WTC11 (cell line): ENCODE data around the gene DTX2. TPM values are rescaled to one million over a fixed set of nuclear protein-coding genes. Genes with fewer than 3 reads are reported as not detected.
"Not testable (repeated sequence)": the region's sequence is repeated elsewhere in the genome, so short reads cannot be mapped to it uniquely, and the experiment has no call there.

Source experiments
- ATAC-seq: fragments of 200-7000 bp; cut with Tn5 transposase; 2 replicates; pipeline ENCODE4 v1.10.0; 2021; ENCODE audit warnings: mild to moderate bottlenecking, moderate library complexity
- CTCF ChIA-PET: fragments of 300-600 bp; sonication (Branson Sonifier 250); formaldehyde crosslinking; loops from one replicate; lab custom pipeline; 2021; ENCODE audit warnings: antibody characterized with exemption; lab: Charles Lee
- POLR2A ChIA-PET: fragments of 350-600 bp; sonication (Branson Sonifier 250); formaldehyde crosslinking; loops from one replicate; lab custom pipeline; 2021; ENCODE audit warnings: antibody characterized with exemption; lab: Charles Lee
- DNase-seq: peaks from one replicate; pipeline ENCODE4 v3.0.0; 2021; ENCODE audit warnings: low spot score
- H3K27ac Mint-ChIP-seq: 2 replicates; pipeline ENCODE4 v1.8.0; 2021; ENCODE audit warnings: mixed read lengths
- H3K27me3 Mint-ChIP-seq: 2 replicates; pipeline ENCODE4 v1.8.0; 2021; ENCODE audit warnings: low read depth, mild to moderate bottlenecking, moderate library complexity, mixed read lengths
- H3K36me3 Mint-ChIP-seq: 2 replicates; pipeline ENCODE4 v1.8.0; 2021; ENCODE audit warnings: mixed read lengths
- H3K4me1 Mint-ChIP-seq: 2 replicates; pipeline ENCODE4 v1.8.0; 2022; ENCODE audit warnings: mixed read lengths
- H3K4me3 Mint-ChIP-seq: 2 replicates; pipeline ENCODE4 v1.8.0; 2021; ENCODE audit warnings: mild to moderate bottlenecking, moderate library complexity, mixed read lengths
- H3K9me3 Mint-ChIP-seq: 2 replicates; pipeline ENCODE4 v1.8.0; 2021; ENCODE audit warnings: mixed read lengths
- CTCF ChIP-seq: fragments of 200-600 bp; IDR thresholded peaks from 2 replicates; pipeline ENCODE4 v1.8.0; 2022; ENCODE audit warnings: antibody characterized with exemption
- ELF4 ChIP-seq: sonication (generic); formaldehyde crosslinking; IDR thresholded peaks from 2 replicates; pipeline ENCODE4 v1.8.1; 2022; ENCODE audit warnings: low read depth, mild to moderate bottlenecking, moderate library complexity, missing genetic modification reagents
- ERG ChIP-seq: fragments of 250-450 bp; sonication (Bioruptor Pico); IDR thresholded peaks from 2 replicates; pipeline ENCODE4 v1.8.0; 2021; ENCODE audit warnings: mild to moderate bottlenecking
- FOXP4 ChIP-seq: sonication (generic); formaldehyde crosslinking; IDR thresholded peaks from 2 replicates; pipeline ENCODE4 v1.8.0; 2022; ENCODE audit warnings: mild to moderate bottlenecking, missing genetic modification reagents
- JAZF1 ChIP-seq: fragments of 250-450 bp; sonication (Bioruptor Pico); IDR thresholded peaks from 2 replicates; pipeline ENCODE4 v1.9.0; 2021; ENCODE audit warnings: moderate library complexity, mild to moderate bottlenecking, inconsistent platforms
- KAT7 ChIP-seq: sonication (generic); formaldehyde crosslinking; IDR thresholded peaks from 2 replicates; pipeline ENCODE4 v1.8.1; 2023; ENCODE audit warnings: missing genetic modification reagents, mild to moderate bottlenecking, borderline replicate concordance
- RORB ChIP-seq: fragments of 250-450 bp; sonication (Bioruptor Pico); IDR thresholded peaks from 2 replicates; pipeline ENCODE4 v1.9.0; 2021; ENCODE audit warnings: mild to moderate bottlenecking
- SMAD3 ChIP-seq: sonication (generic); formaldehyde crosslinking; IDR thresholded peaks from 2 replicates; pipeline ENCODE4 v1.8.0; 2022; ENCODE audit warnings: missing genetic modification reagents, mild to moderate bottlenecking, borderline replicate concordance
- ZMAT4 ChIP-seq: fragments of 250-450 bp; sonication (Bioruptor Pico); IDR thresholded peaks from 2 replicates; pipeline ENCODE4 v1.9.0; 2021; ENCODE audit warnings: mild to moderate bottlenecking
- ZNF121 ChIP-seq: sonication (generic); formaldehyde crosslinking; IDR thresholded peaks from 2 replicates; pipeline ENCODE4 v1.8.0; 2023; ENCODE audit warnings: missing genetic modification reagents
- ZNF423 ChIP-seq: fragments of 250-450 bp; sonication (Bioruptor Pico); IDR thresholded peaks from 2 replicates; pipeline ENCODE4 v2.1.2; 2022; ENCODE audit warnings: mild to moderate bottlenecking, moderate library complexity
- total RNA-seq: library from RNA; stranded (reverse); gene quantifications from 3 replicates; pipeline ENCODE4 v1.2.3, GENCODE V29; 2021
- TF ChIP-seq, protein P1 (sequence below): sonication (generic); formaldehyde crosslinking; IDR thresholded peaks from 2 replicates; pipeline ENCODE4 v1.8.1; 2023; ENCODE audit warnings: mild to moderate bottlenecking, missing genetic modification reagents
- TF ChIP-seq, protein P2 (sequence below): fragments of 250-450 bp; sonication (Bioruptor Pico); IDR thresholded peaks from 2 replicates; pipeline ENCODE4 v1.9.0; 2021; ENCODE audit warnings: mild to moderate bottlenecking, borderline replicate concordance

Gene DTX2
- total RNA-seq, 1 experiment from 2014 or later: 79.2 TPM

DNA sequence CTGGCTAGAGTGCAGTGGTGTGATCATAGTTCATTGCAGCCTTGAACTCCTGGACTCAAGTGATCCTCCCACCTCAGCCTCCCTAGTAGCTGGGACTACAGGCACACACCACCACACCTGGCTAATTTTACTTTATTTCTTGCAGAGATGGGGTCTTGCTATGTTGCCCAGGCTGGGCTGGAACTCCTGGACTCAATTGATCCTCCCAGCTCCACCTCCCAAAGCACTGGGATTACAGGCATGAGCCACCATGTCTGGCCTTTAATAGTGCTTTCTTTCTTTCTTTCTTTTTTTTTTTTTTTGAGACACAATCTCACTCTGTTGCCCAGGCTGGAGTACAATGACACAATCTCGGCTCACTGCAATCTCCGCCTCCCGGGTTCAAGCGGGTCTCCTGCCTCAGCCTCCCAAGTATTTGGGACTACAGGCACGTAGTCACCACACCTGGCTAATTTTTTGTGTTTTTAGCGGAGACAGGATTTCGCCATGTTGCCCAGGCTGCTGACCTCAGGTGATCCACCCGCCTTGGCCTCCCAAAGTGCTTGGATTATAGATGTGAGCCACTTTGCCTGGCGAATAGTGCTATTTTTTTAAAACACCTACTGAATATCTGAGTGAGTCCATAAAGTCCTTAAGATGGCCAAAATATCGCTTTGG, 43.7 kb upstream of the DTX2 start:
- CTCF ChIA-PET, POLR2A ChIA-PET, DNase-seq, H3K27ac Mint-ChIP-seq, H3K4me1 Mint-ChIP-seq, H3K9me3 Mint-ChIP-seq, ATAC-seq, H3K27me3 Mint-ChIP-seq, H3K36me3 Mint-ChIP-seq, H3K4me3 Mint-ChIP-seq: not testable (repeated sequence)
- peak; percentile 90 for TF ChIP-seq ZNF121

DNA sequence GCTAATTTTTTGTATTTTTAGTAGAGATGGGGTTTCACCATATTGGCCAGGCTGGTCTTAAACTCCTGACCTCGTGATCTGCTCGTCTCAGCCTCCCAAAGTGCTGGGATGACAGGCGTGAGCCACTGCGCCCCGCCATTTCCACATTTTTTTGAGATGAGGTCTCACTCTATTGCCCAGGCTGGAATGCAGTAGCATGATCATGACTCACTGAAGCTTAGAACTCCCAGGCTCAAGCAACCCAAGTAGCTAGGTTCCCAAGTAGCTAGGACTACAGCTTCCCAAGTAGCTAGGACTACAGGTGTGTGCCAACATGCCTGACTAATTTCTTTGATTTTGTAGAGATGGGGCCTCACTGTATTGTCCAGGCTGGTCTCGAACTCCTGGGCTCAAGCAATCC, 40.4 kb upstream of the DTX2 start:
- H3K27ac Mint-ChIP-seq, H3K36me3 Mint-ChIP-seq, DNase-seq, POLR2A ChIA-PET, H3K27me3 Mint-ChIP-seq, CTCF ChIA-PET, ATAC-seq, H3K4me3 Mint-ChIP-seq, H3K9me3 Mint-ChIP-seq: not testable (repeated sequence)
- TF ChIP-seq ZNF121: peak; percentile 71; the same call in 1 of the 2 replicates
- peaks cover 15% of the 10 kb centered on the region for H3K4me1 Mint-ChIP-seq

DNA sequence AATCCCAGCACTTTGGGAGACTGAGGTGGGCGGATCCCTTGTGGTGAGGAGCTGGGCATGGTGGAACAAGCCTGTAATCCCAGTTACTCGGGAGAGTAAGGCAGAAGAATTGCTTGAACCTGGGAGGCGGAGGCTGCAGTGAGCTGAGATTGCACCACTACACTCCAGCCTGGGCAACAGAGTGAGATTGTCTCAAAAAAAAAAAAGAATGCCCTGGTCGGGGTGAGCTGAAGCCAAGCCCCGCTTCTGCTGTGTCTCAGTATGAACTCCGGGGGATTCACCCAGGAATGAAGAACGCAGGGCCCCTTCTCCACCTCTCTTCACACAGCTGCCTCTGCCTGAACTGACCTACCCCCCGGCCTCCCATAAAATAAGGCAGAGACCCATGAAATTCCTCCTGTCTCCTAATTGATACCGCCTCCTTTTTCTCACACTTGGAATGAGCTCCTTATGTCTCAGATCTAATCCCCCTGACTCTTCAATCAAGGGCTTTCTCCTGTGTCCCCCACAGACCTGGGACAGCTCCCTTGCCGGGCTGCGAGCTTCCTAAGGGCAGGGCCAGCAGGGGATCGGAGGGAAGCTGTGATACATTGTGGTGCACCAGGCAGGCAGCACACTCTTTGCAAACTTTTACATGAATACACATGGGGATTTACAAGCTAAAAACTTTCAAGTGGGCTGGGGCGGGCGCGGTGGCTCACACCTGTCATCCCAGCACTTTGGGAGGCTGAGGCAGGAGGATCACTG, 37.7 kb upstream of the DTX2 start:
- Mint-ChIP-seq H3K4me1 (peaks cover 25% of the 10 kb centered on the region), H3K27me3 (no peaks in the 10 kb centered on the region; the same call in 1 of the 2 replicates), H3K36me3 (no peaks in the 10 kb centered on the region), H3K9me3 (no peaks in the 10 kb centered on the region), H3K27ac (peak overlapping the region; percentile 94), H3K4me3 (no peak overlapping the region)
- TF ChIP-seq ELF4 (CRISPR knock-in tag): no peak
- peak; percentile 73 for TF ChIP-seq ZNF423
- ChIA-PET POLR2A (interaction anchor here (1.1 kb wide), 1 partner anchor 65 kb away, joined by 4 read pairs; the partner anchor contains the start of gene YWHAG), CTCF (interaction anchor here (0.6 to 1.2 kb wide), 5 partner anchors 13 to 202 kb away, joined by 3 to 5 read pairs (median 4); no protein-coding TSS in a partner anchor)
- peak; percentile 45 for DNase-seq
- peak; percentile 75 for ATAC-seq

DNA sequence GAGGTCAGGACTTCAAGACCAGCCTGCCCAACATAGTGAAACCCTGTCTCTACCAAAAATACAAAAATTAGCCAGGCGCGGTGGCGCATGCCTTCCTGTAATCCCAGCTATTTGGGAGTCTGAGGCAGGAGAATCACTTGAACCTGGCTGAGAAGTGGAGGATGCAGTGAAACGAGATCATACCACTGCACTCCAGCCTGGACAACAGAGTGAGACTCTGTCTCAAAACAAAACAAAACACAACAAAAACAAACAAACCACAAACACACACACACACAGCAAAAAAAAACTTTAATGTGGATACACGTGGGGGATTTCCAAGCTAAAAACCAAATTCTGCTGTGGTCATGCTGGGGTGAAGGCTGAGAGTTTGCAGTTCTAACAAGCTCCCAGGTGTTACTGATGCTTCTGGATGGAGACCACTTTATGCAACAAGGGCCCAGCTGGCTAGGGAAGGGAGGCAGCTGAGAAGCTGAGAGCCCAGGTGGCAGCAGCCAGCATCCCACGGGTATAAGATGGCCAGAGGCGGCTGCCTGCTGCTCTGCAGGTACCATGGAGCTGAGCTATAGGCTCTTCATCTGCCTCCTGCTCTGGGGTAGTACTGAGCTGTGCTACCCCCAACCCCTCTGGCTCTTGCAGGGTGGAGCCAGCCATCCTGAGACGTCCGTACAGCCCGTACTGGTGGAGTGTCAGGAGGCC, 36.9 kb upstream of the DTX2 start, which contains the start of gene ZP3:
TSS of gene ZP3 (plus strand) at position 538 of the 699 bp plus-strand sequence. CDS start at position 553, 15 bp downstream.
- Mint-ChIP-seq H3K4me3 (no peak within 1 kb of the TSS), H3K27ac (peak within 1 kb of the TSS; percentile 93), H3K9me3 (no peaks in the 10 kb centered on the region), H3K27me3 (no peaks in the 10 kb centered on the region; the same call in 1 of the 2 replicates), H3K4me1 (peaks cover 32% of the 10 kb centered on the region), H3K36me3 (no peaks in the 10 kb centered on the region)
- POLR2A ChIA-PET: interaction anchor here (1.1 kb wide), 1 partner anchor 66 kb away, joined by 4 read pairs; the partner anchor contains the start of gene YWHAG
- ATAC-seq (no peak), DNase-seq (no peak)
- TF ChIP-seq KAT7 (CRISPR knock-in tag): no peak
- no peak for TF ChIP-seq ERG (CRISPR knock-in tag)
- no peak for TF ChIP-seq CTCF
- TF ChIP-seq FOXP4: no peak
- no peak for TF ChIP-seq SMAD3
- TF ChIP-seq RORB (CRISPR knock-in tag): no peak
- no peak for TF ChIP-seq JAZF1
- TF ChIP-seq, protein P1, sequence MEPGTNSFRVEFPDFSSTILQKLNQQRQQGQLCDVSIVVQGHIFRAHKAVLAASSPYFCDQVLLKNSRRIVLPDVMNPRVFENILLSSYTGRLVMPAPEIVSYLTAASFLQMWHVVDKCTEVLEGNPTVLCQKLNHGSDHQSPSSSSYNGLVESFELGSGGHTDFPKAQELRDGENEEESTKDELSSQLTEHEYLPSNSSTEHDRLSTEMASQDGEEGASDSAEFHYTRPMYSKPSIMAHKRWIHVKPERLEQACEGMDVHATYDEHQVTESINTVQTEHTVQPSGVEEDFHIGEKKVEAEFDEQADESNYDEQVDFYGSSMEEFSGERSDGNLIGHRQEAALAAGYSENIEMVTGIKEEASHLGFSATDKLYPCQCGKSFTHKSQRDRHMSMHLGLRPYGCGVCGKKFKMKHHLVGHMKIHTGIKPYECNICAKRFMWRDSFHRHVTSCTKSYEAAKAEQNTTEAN (CRISPR knock-in tag): 0 out of 2 replicates have a peak, but pooled peaks have one; percentile 21
- TF ChIP-seq, protein P2, sequence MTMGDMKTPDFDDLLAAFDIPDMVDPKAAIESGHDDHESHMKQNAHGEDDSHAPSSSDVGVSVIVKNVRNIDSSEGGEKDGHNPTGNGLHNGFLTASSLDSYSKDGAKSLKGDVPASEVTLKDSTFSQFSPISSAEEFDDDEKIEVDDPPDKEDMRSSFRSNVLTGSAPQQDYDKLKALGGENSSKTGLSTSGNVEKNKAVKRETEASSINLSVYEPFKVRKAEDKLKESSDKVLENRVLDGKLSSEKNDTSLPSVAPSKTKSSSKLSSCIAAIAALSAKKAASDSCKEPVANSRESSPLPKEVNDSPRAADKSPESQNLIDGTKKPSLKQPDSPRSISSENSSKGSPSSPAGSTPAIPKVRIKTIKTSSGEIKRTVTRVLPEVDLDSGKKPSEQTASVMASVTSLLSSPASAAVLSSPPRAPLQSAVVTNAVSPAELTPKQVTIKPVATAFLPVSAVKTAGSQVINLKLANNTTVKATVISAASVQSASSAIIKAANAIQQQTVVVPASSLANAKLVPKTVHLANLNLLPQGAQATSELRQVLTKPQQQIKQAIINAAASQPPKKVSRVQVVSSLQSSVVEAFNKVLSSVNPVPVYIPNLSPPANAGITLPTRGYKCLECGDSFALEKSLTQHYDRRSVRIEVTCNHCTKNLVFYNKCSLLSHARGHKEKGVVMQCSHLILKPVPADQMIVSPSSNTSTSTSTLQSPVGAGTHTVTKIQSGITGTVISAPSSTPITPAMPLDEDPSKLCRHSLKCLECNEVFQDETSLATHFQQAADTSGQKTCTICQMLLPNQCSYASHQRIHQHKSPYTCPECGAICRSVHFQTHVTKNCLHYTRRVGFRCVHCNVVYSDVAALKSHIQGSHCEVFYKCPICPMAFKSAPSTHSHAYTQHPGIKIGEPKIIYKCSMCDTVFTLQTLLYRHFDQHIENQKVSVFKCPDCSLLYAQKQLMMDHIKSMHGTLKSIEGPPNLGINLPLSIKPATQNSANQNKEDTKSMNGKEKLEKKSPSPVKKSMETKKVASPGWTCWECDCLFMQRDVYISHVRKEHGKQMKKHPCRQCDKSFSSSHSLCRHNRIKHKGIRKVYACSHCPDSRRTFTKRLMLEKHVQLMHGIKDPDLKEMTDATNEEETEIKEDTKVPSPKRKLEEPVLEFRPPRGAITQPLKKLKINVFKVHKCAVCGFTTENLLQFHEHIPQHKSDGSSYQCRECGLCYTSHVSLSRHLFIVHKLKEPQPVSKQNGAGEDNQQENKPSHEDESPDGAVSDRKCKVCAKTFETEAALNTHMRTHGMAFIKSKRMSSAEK (CRISPR knock-in tag): no peak
- 0 out of 2 replicates have a peak, but pooled peaks have one; percentile 47 for TF ChIP-seq ZNF121
- no peak for TF ChIP-seq ZMAT4 (CRISPR knock-in tag)
- CTCF ChIA-PET: interaction anchor here (1.0 to 1.2 kb wide), 3 partner anchors 12 to 65 kb away, joined by 3 to 5 read pairs (median 5); no protein-coding TSS in a partner anchor
